ENCODE results near the gene ALS2CL. TPM values are rescaled to one million over a fixed set of nuclear protein-coding genes. Genes with fewer than 3 reads are reported as not detected.

ALS2CL gene
- total RNA-seq, 1 experiment from 2014 or later, result 0.24 TPM

DNA sequence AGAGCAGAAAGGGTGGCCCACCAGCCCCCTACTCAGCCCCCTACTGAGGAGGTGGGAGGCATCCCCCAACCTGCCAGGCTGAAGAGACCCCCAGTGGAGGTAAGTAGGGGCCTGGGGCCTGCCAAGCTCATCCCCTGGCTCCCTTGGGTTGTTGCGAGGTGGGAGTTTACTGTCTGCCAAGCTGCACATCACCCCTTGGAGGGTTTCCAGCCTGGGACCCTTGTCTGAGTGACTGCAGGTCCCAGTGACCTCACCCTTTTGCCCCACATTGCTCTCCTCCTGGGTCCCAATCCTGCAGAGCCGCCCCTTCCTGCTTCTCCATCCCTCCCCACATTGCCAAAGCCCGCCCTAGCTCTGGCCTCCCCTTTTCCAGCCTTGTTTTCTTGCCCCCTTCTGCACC, 1.0 kb upstream of the ALS2CL start:
- TF ChIP-seq, protein P1, sequence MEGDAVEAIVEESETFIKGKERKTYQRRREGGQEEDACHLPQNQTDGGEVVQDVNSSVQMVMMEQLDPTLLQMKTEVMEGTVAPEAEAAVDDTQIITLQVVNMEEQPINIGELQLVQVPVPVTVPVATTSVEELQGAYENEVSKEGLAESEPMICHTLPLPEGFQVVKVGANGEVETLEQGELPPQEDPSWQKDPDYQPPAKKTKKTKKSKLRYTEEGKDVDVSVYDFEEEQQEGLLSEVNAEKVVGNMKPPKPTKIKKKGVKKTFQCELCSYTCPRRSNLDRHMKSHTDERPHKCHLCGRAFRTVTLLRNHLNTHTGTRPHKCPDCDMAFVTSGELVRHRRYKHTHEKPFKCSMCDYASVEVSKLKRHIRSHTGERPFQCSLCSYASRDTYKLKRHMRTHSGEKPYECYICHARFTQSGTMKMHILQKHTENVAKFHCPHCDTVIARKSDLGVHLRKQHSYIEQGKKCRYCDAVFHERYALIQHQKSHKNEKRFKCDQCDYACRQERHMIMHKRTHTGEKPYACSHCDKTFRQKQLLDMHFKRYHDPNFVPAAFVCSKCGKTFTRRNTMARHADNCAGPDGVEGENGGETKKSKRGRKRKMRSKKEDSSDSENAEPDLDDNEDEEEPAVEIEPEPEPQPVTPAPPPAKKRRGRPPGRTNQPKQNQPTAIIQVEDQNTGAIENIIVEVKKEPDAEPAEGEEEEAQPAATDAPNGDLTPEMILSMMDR (conservative IDR thresholded peaks at IDR 0.05; ENCODE audit: low read depth, low read length), result no peak
- TF ChIP-seq EZH2 (IDR thresholded peaks at IDR 0.05; ENCODE audit: borderline replicate concordance, low read depth, low read length, poor library complexity, severe bottlenecking), result no peak
- CTCF ChIA-PET, result no interaction called here
- Histone ChIP-seq H3K9me3 (ENCODE audit: low read depth, low read length, poor library complexity, severe bottlenecking) (no peaks in the 10 kb centered on the region), H3K4me1 (ENCODE audit: insufficient read depth, low read length, poor library complexity, severe bottlenecking) (no peaks in the 10 kb centered on the region), H3K27me3 (replicated peaks; ENCODE audit: insufficient read depth, low read depth, low read length, poor library complexity) (no peaks in the 10 kb centered on the region), H3K27ac (ENCODE audit: low read depth, low read length, poor library complexity, severe bottlenecking) (no peak overlapping the region), H3K36me3 (ENCODE audit: insufficient read depth, low read length, poor library complexity, severe bottlenecking) (no peaks in the 10 kb centered on the region), H3K4me3 (ENCODE audit: low read depth, low read length, poor library complexity, severe bottlenecking) (no peak overlapping the region)
- POLR2A ChIA-PET (ENCODE audit: low non-redundant PET), result no interaction called here
- intact Hi-C loops (cut with micrococcal nuclease; ENCODE audit: unreplicated experiment), result no loop called here
- BruUV-seq (replicated peaks), result no TSS peak
- no peak for DNase-seq (ENCODE audit: low spot score)

DNA sequence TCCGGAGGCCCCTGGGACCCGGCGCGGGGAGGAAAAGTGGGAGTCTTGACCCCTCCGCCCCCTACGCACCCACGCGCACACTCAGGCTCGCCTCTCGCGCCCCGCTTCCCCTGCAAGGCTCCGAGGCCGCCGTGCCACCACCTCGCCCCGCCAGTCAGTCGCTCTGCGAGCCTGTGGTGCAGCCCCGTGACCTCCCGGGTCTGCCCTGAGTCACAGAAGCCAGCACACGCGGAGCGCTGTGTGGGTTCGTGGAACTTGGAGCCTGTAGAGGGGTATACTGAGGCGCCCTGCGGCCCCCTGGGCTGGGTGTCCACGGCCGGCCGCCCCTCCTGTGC, 380 bp upstream of the ALS2CL start:
- no TSS peak for BruUV-seq (replicated peaks)
- H3K36me3 ChIP-seq (ENCODE audit: insufficient read depth, low read length, poor library complexity, severe bottlenecking), result no peaks in the 10 kb centered on the region
- DNase-seq (ENCODE audit: low spot score), result no peak
- ChIA-PET CTCF (interaction anchor here (0.6 kb wide), 1 partner anchor 220 kb away, joined by 4 read pairs; no protein-coding TSS in a partner anchor), POLR2A (ENCODE audit: low non-redundant PET) (no interaction called here)
- H3K27ac ChIP-seq (ENCODE audit: low read depth, low read length, poor library complexity, severe bottlenecking), result no peak overlapping the region
- H3K4me3 ChIP-seq (ENCODE audit: low read depth, low read length, poor library complexity, severe bottlenecking), result no peak overlapping the region
- H3K9me3 ChIP-seq (ENCODE audit: low read depth, low read length, poor library complexity, severe bottlenecking), result no peaks in the 10 kb centered on the region
- TF ChIP-seq, protein P1 (conservative IDR thresholded peaks at IDR 0.05; ENCODE audit: low read depth, low read length), result no peak
- TF ChIP-seq EZH2 (IDR thresholded peaks at IDR 0.05; ENCODE audit: borderline replicate concordance, low read depth, low read length, poor library complexity, severe bottlenecking), result no peak
- H3K27me3 ChIP-seq (replicated peaks; ENCODE audit: insufficient read depth, low read depth, low read length, poor library complexity), result no peaks in the 10 kb centered on the region
- no peaks in the 10 kb centered on the region for H3K4me1 ChIP-seq (ENCODE audit: insufficient read depth, low read length, poor library complexity, severe bottlenecking)
- intact Hi-C loops (cut with micrococcal nuclease; ENCODE audit: unreplicated experiment), result no loop called here

DNA sequence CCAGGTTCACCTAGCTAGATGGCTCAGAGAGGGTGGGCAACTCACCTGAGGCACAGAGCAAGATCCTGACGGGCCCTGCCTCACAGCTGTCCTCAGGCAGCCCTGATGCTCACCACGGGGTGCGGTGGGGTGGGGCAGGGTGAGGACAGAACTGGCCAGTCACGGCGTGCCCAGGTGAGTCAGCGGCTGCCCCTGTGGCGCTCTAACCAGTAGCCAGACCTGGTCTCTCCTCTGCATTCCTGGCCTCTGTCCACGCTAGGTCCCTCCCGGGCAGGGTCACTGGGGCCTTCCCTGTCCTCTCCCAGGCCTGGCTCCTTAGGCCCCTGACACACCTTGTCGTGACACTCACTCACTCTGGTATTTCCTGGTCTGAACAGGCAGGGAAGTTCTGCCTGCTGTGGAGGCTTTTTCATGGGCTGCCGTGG, 901 bp downstream of the ALS2CL start:
- no peak for TF ChIP-seq EZH2 (IDR thresholded peaks at IDR 0.05; ENCODE audit: borderline replicate concordance, low read depth, low read length, poor library complexity, severe bottlenecking)
- TF ChIP-seq, protein P1 (conservative IDR thresholded peaks at IDR 0.05; ENCODE audit: low read depth, low read length), result no peak
- intact Hi-C loops (cut with micrococcal nuclease; ENCODE audit: unreplicated experiment), result no loop called here
- H3K4me1 ChIP-seq (ENCODE audit: insufficient read depth, low read length, poor library complexity, severe bottlenecking), result no peaks in the 10 kb centered on the region
- no peak for DNase-seq (ENCODE audit: low spot score)
- H3K36me3 ChIP-seq (ENCODE audit: insufficient read depth, low read length, poor library complexity, severe bottlenecking), result no peaks in the 10 kb centered on the region
- no peaks in the 10 kb centered on the region for H3K9me3 ChIP-seq (ENCODE audit: low read depth, low read length, poor library complexity, severe bottlenecking)
- ChIA-PET POLR2A (ENCODE audit: low non-redundant PET) (no interaction called here), CTCF (no interaction called here)
- H3K27ac ChIP-seq (ENCODE audit: low read depth, low read length, poor library complexity, severe bottlenecking), result no peak overlapping the region
- peak overlapping the region; percentile 41 for H3K4me3 ChIP-seq (ENCODE audit: low read depth, low read length, poor library complexity, severe bottlenecking)
- H3K27me3 ChIP-seq (replicated peaks; ENCODE audit: insufficient read depth, low read depth, low read length, poor library complexity), result no peaks in the 10 kb centered on the region
- BruUV-seq (replicated peaks), result no TSS peak

Data from A673 (cell line).